GM18526 (cell line): Measurements from ENCODE around the gene TEKT5.

Experiments
- POLR2A ChIP-seq: IDR thresholded peaks from 3 replicates; pipeline ENCODE4 v1.6.1; 2011; ENCODE audit not compliant: insufficient read length; ENCODE audit errors: extremely low read depth

The TEKT5 gene

GRCh38 chr16:10652730-10653590 lies 41.8 kb downstream of the TEKT5 start:
- no peak for TF ChIP-seq POLR2A

- TF ChIP-seq POLR2A = no peak
Measured at GRCh38 chr16:10647721-10648296, 46.9 kb downstream of the TEKT5 start.

- no peak for TF ChIP-seq POLR2A
Measured at GRCh38 chr16:10647264-10647720, 47.4 kb downstream of the TEKT5 start.

- no peak for TF ChIP-seq POLR2A
Measured at GRCh38 chr16:10646581-10647263, 48.0 kb downstream of the TEKT5 start.

- TF ChIP-seq POLR2A = no peak
Measured at GRCh38 chr16:10646228-10646580, 48.5 kb downstream of the TEKT5 start.

- TF ChIP-seq POLR2A = no peak
Measured at GRCh38 chr16:10644092-10644491, 50.6 kb downstream of the TEKT5 start.

- no peak for TF ChIP-seq POLR2A
Measured at GRCh38 chr16:10642964-10643363, 51.8 kb downstream of the TEKT5 start.

- TF ChIP-seq POLR2A = no peak
Measured at GRCh38 chr16:10641953-10642949, 52.5 kb downstream of the TEKT5 start.

GRCh38 chr16:10641555-10641952 lies 53.2 kb downstream of the TEKT5 start:
- no peak for TF ChIP-seq POLR2A

- no peak for TF ChIP-seq POLR2A
Measured at GRCh38 chr16:10640934-10641333, 53.8 kb downstream of the TEKT5 start.

- TF ChIP-seq POLR2A = no peak
Measured at GRCh38 chr16:10638101-10638500, 56.6 kb downstream of the TEKT5 start.

GRCh38 chr16:10637337-10638037 lies 57.2 kb downstream of the TEKT5 start:
- no peak for TF ChIP-seq POLR2A

GRCh38 chr16:10635365-10636021 lies 59.2 kb downstream of the TEKT5 start:
- TF ChIP-seq POLR2A = no peak

GRCh38 chr16:10631886-10632285 lies 62.8 kb downstream of the TEKT5 start:
- no peak for TF ChIP-seq POLR2A
